NOMO-1 (cell line): ENCODE data around the gene STK11IP.

Experiments
- DNase-seq, 2 experiments: peaks; one replicate each; lab custom pipeline; 2025; ENCODE audit not compliant: unreplicated experiment in 2 of 2; lab: John Stamatoyannopoulos, UW

The STK11IP gene

DNA sequence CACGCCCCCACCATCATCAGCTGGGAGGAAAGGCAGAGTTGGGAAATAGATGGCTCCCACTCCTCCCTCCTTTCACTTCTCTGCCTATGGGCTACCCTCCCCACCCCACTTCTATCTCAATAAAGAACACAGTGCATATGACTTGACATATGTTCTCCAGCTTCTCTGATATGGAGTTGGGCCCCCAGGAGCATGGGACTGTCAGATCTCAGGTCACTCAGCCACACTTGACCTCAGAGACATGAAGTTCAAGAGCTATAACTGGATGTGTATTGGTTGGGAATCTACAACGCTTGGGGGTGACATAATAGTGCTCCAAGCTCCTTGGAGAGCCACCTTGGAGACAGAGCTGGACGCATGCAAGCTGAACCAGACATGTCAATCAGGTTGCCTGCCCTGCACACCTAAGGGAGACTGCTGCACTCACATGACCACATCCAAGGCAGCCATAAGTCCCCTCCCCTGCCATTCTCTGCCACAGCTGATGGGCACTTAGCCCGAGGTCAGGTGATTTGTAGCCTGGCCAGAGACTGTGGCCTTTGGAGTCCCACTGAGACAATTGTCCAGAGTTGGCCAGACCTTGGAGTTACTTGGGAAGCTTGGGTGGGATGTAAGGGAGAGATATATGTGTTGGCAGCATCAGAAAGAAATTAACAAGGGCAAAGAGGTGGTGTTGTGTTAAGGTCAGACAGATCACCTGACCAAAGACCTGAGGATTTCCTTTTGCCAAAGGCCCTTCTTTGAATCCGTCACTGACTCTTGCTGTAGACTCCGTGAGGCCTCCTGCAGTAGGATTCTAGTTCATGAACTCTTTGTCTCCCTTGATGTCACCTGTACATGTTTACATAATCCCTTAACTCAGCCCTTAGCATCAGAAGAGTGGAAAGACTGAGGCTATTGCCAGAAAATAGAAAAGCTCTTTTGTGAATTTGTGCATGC is 21.8 kb upstream of the STK11IP start:
- DNase-seq, result no peak

DNA sequence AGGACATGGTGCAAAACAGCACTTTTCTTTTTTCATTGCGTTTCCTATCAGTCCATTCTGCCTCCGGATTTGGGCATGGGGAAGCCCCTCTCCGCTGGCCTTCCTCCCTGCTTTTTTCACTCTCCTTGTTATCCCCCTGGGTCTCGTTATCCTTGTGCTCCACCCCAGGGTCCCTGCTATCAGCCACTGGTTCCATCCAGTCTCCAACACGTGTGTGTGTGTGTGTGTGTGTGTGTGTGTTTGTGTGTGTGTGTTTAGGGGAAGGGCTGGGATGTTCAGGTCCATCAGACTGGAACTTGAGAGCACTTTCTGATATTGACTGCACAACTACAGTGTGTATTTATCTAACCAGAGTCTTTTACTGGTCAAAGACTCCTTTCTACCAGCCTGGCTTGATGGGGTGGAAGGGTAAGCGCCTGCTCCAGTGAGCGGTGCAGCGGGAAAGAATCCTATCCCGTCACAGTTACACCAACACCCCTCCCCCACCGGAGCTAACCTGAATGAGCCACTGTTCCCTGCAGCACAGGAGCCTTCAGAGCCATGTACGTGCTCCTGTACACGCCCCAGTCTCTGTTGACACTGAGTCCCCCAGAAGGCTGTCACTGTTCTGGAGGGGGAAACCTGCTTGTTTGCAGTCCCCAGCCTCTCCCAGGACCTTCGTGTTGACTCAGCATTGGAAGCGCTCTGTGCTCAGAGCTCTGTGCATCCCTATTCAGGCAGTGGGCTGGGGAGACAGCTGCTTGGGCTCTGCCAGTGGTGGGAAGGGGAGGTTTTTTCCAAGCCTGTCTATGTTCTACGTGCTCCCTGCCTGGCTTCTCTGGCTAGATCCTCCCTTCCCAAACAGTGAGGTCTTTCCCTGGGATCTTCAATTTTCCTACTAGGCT is 20.9 kb upstream of the STK11IP start:
- no peak for DNase-seq

DNA sequence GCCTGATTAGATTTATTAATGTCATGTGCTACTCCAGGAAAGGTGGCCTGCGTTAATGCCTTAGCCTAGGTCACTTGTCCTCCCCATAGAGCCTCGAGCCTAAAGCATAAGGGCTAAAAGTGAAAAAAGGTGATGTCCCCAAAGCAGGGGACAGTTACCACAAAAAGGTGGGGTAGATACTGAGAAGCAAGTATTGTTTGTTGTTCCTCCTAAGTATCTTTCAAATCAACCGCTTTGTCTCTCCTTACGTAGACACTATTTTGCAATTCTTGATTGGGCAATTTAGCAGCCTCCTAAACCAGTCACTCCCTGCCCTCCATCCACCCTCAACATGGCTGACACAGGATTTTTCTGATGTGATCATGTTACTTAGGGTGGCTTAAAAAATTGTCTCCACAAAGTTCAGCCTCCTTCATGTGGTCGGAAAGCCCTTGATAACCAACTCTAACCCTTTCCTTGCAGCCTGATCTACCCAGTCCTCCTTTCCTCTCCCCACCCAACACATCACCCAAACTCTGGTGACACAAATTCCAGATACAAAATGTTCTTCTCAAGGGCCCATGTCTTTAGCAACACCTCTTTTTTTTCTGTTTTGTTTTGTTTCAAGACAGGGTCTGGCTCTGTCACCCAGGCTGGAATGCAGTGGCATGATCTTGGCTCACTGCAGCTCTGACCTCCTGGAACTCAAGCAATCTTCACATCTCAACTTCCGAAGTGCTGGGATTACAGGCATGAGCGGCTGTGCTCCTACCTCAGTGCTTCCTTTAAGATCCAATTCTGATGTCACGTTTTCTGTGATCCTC is 18.6 kb upstream of the STK11IP start:
- peak; percentile 69 to 84 for DNase-seq

DNA sequence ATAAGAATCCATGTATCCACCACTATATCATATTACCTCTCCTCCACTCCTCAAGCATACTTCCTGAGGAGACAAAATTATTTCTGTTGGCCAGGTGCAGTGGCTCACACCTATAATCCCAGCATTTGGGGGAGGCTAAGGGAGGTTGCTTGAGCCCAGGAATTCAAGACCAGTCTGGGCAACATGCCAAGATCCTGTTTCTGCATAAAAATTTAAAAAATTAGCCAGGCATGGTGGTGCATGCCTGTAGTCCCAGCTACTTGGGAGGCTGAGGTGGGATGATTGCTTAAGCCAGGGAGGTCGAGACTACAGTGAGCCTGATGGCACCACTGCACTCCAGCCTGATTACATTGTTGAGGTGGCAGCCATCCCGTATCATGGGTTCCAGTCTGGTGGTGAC is 16.3 kb upstream of the STK11IP start:
- no peak for DNase-seq

- DNase-seq, result no peak
These were observed 6.6 kb upstream of the STK11IP start for GRCh38 chr2:219591091-219591490.

- no peak for DNase-seq
These were observed 4.9 kb upstream of the STK11IP start for GRCh38 chr2:219592736-219593135.

GRCh38 chr2:219593154-219593553 is 4.5 kb upstream of the STK11IP start:
- no peak for DNase-seq

DNA sequence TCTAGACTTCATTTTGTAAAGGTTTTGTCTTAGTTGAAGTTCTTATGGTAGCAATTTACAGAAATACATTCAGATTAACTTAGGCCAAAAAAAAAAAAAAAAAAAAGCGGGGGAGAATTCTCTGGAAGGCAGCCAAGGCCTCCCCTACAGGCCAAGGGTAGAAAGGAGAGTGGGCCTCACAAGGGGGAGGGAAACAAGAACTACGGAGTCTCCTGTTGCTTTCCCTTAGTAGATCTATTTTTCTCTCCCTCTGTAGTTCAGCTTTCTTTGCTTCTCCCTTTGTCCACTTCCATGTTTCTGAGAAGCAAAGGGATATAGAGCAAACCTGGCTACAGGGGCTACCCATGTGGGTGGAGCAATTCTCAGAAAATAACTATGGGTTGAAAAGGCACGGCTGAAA is 2.4 kb upstream of the STK11IP start:
- DNase-seq, result no peak

- peak; percentile 29 to 34 for DNase-seq
These were observed 604 bp upstream of the STK11IP start for GRCh38 chr2:219596954-219597551.

DNA sequence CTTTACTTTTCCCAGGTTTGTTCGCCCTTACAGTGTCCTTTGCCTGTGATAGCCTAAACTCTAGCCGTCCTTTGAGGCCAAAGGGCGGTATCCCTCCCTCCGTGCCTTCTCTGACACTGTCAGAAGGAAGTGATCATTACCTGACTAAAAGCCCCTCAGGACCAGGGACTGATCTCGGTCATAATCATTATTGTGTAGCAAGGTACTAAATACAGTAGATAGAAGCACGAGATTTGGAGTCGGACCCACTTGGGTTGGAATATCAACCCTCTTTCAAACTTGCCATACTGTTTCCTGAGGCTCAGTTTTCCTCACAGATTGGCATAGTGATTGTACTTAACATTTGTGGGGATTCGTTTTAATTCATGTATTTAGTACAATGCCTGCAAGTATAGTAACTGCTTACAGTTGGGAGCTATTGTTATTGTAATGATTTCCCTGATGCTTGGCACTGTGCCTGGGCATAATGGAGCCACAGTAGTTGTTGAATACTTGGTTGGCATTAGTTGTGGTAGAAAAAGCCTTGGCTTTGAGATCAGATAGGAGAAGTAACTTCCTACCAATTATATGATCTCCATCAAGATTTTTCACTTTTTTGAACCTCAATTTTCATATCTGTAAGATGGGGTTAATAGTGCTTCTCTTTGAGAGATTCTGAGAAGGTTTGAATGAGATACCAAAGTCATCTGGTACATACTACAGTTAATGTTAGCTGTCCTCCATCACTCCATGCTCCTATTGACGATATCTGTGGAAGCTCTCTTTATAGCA is 836 bp downstream of the STK11IP start:
- no peak for DNase-seq

- peak; percentile 73 to 90 for DNase-seq
These were observed 6.1 kb downstream of the STK11IP start for GRCh38 chr2:219603771-219604170.

DNA sequence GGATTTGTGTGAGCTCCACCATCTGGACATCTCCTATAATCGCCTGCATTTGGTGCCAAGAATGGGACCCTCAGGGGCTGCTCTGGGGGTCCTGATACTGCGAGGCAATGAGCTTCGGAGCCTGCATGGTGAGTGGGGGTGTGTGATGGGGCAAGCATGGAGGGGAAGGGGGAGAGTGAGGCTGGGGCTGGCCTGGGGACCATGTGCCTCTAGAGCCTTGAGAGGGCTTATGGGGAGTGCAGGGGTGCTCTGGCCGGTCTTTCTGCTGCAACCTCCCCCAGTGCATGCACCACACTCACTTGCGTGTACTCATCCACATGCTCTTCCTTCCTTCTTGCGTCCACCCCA is 7.9 kb downstream of the STK11IP start:
- DNase-seq, result no peak

- no peak for DNase-seq
These were observed 10.3 kb downstream of the STK11IP start for GRCh38 chr2:219607931-219608330.

DNA sequence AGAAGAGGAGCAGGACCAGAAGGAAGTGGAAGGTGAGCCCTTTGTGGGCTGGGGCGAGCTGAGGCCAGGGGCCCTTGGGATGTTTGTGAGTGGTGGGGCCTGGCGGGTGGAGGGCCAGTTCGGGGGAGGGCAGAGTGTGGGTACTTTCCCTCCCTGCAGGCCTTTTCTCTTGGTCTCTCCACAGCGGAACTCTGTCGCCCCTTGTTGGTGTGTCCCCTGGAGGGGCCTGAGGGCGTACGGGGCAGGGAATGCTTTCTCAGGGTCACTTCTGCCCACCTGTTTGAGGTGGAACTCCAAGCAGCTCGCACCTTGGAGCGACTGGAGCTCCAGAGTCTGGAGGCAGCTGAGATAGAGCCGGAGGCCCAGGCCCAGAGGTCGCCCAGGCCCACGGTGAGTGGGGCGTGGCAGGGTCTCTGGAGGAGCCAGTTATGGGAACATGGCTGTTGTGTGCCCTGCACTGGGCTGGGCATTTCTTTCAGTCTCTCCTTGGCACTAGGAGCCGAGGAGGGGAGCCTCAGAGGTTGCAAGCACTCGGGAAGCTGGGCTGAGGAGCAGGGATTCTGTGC is 10.8 kb downstream of the STK11IP start:
- DNase-seq, result no peak

DNA sequence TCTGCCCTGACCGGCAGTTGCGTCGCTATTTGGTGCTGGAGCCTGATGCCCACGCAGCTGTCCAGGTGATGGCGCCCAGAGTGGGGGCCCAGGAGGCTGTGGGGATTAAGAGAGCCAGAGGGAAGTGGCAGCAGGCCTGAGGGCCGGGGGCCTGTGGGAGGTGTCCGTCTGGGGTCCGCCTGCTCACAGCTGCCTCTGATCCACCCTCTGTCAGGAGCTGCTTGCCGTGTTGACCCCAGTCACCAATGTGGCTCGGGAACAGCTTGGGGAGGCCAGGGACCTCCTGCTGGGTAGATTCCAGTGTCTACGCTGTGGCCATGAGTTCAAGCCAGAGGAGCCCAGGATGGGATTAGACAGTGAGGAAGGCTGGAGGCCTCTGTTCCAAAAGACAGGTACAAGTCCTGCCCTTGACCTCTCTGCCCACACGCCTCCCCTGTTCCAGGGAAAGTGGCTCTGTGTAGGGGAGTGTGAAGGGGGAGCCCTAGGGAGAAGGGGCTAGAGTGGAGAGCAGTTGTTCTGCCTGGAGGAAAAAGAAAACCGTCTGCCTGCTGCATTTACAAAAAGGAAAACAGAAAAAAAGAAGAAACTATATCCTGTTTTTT is 11.6 kb downstream of the STK11IP start:
- DNase-seq, result no peak

GRCh38 chr2:219611306-219611705 is 13.6 kb downstream of the STK11IP start:
- DNase-seq, result no peak

DNA sequence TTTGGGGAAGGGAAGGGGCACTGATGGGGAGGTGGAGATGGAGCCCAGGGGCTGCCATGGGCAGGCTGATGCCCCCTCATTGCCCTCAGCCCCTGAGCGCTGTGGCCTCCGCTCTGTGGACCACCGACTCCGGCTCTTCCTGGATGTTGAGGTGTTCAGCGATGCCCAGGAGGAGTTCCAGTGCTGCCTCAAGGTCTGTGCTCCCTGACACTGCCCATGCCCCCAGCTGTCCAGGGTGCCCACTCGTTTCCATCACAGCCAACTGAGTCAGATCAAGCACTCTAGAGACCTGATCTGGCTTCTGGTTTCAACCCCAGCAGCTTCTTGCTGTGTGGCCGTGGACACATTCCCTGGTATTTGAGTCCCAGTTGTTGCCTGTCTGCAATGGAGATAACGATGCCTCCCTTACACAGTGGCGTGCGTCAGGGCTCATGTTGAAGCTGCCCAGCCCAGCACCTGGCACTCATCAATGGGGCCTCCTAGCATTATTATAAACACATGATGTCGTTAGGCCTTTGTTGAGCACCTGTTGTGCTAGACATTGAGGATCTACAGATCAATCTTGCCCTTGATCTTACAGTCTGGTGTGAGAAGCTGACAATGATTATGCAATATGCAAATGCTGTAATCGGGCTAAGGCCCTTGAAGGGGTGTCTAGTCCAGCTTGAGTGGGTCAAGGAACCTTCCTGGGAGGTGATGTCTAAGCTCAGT is 14.4 kb downstream of the STK11IP start:
- DNase-seq, result no peak

DNA sequence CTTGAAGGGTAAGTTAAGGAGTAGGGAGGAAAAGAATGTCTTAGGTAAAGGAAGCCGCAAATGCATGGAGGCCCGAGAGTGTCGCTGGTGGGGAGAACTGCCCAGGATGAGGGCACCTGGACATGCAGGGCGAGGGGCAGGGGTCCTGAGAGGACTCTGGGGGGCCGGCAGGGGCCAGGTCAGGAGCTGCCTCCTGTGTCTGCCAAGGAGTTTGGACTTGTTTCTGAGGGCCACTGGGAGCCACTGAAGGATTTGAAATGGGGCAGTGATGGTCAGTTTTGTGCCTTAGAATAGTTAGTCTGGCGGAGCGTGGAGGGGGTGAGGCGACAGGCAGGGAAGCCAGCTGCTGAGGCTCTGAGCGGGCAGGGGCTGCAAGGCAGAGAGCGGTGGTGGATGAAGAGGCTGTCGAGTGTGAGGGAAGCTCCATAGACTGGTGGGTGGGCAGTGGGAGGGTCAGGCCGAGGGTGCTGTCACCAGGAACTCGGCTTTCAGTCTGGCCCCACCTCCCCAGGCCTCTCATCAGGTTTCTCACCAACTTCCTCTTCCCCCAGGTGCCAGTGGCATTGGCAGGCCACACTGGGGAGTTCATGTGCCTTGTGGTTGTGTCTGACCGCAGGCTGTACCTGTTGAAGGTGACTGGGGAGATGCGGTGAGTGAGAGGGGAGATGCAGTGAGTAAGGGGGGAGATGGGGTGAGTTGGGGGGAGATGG is 15.1 kb downstream of the STK11IP start:
- DNase-seq, result no peak
